Activated naive CD8-positive, alpha-beta T cell (primary cell): ENCODE results near the gene KIF12.
"Not testable (repeated sequence)": the region's sequence is repeated elsewhere in the genome, so short reads cannot be mapped to it uniquely, and the experiment has no call there.

Experiments used
- H3K27ac Mint-ChIP-seq: one replicate; pipeline ENCODE4 v1.8.0; 2021; ENCODE audit warnings: mixed read lengths
- H3K27me3 Mint-ChIP-seq: one replicate; pipeline ENCODE4 v1.8.0; 2021; ENCODE audit warnings: mixed read lengths
- H3K36me3 Mint-ChIP-seq: one replicate; pipeline ENCODE4 v1.8.0; 2021; ENCODE audit warnings: mixed read lengths
- H3K4me1 Mint-ChIP-seq: one replicate; pipeline ENCODE4 v1.8.0; 2021; ENCODE audit warnings: low read depth, mixed read lengths
- H3K4me3 Mint-ChIP-seq: one replicate; pipeline ENCODE4 v1.8.0; 2021; ENCODE audit warnings: mild to moderate bottlenecking, mixed read lengths
- H3K9me3 Mint-ChIP-seq: one replicate; pipeline ENCODE4 v1.8.0; 2021; ENCODE audit warnings: low read depth, mixed read lengths

KIF12 gene

DNA sequence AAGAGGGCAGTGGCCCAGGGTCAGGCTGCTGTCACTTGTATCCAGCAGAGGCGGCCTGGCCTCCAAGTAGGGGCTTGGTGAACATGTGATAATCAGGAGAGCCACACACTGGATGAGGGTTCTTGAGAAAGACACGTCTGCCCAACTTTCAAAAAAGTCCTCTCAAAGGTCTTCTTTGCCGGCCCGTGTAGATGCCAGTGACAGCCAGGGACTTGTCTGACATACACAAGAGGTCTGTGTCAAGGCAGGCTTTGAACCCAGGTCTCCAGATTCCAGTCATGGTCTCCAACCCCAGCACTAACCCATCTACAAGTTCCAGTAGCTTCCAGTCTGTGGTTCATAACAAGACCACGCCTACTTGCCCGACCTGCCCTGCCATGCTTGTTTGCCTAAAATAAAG lies 13.1 kb downstream of the KIF12 start:
- H3K4me3 Mint-ChIP-seq, result no peak overlapping the region
- no peaks in the 10 kb centered on the region for H3K27me3 Mint-ChIP-seq
- H3K27ac Mint-ChIP-seq, result no peak overlapping the region
- H3K4me1 Mint-ChIP-seq, result peaks cover 1% of the 10 kb centered on the region
- H3K36me3 Mint-ChIP-seq, result no peaks in the 10 kb centered on the region
- no peaks in the 10 kb centered on the region for H3K9me3 Mint-ChIP-seq

DNA sequence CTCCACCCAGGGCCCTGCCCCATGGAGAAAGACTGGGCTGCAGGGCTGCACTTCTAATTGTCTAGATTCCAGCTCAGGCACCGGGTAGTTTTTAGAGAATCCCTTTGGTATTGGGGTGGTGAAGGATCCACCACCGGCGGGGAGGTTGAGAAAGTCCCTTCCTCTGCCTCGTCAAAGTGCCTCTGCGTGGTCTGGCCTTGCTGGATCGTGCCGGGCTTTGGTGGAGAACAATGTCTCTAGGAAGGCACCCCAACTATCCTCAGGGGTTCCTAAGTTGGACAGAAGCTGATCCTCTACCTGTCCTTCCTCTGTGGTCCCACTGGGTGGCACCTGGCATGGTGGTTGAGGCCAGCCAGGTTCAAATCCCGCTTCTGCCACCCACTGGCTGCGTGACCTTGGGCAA lies 13.7 kb downstream of the KIF12 start:
- Mint-ChIP-seq H3K9me3 (no peaks in the 10 kb centered on the region), H3K4me1 (peaks cover 1% of the 10 kb centered on the region), H3K4me3 (no peak overlapping the region), H3K27ac (no peak overlapping the region), H3K36me3 (no peaks in the 10 kb centered on the region), H3K27me3 (no peaks in the 10 kb centered on the region)

DNA sequence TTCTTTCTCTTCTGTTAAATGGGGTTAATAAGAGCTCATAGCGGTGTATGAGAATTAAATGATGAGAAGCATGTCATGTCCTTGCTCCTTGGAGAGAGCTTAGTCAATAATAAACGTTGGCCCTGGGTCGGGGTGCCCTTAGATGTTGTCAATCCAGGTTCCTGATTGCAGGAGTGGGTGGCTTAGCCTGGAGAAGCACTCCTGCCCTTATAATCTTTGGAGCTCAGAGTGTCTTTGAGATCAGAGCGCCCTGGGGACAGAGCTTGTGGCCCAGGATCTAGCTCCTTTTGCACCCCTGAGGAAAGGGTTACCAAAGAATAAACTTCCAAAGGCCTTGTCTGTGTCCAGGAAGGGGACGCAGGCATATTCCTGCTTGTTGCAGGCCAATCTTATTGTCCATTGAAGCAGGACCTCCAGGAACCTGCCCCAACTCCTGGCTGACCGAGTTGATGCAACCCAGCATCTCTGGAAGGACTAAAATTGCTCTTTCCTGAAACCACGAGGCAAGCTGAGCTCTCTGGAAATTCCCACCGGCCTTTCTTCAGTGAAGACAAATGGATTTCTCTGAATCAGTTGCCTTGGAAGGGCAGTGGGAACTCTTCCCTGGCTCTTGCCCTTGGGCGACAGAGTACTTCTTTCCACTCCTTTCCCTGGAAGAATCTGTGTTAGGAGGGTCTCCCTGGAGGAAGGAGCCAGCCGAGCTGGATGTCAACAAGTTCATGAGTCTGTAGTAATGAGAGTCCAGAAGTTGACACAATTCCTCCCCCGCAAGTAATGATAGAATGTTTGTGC lies 14.6 kb downstream of the KIF12 start:
- no peaks in the 10 kb centered on the region for H3K9me3 Mint-ChIP-seq
- H3K4me1 Mint-ChIP-seq, result peaks cover 1% of the 10 kb centered on the region
- H3K27me3 Mint-ChIP-seq, result no peaks in the 10 kb centered on the region
- no peaks in the 10 kb centered on the region for H3K36me3 Mint-ChIP-seq
- no peak overlapping the region for H3K4me3 Mint-ChIP-seq
- H3K27ac Mint-ChIP-seq, result no peak overlapping the region

GRCh38 chr9:114083666-114084065 lies 15.4 kb downstream of the KIF12 start:
- H3K27me3 Mint-ChIP-seq, result no peaks in the 10 kb centered on the region
- H3K4me1 Mint-ChIP-seq, result peaks cover 1% of the 10 kb centered on the region
- H3K4me3 Mint-ChIP-seq, result no peak overlapping the region
- no peaks in the 10 kb centered on the region for H3K36me3 Mint-ChIP-seq
- no peaks in the 10 kb centered on the region for H3K9me3 Mint-ChIP-seq
- H3K27ac Mint-ChIP-seq, result no peak overlapping the region

- H3K27me3 Mint-ChIP-seq, H3K36me3 Mint-ChIP-seq, H3K4me1 Mint-ChIP-seq, H3K27ac Mint-ChIP-seq, H3K4me3 Mint-ChIP-seq, H3K9me3 Mint-ChIP-seq: not testable (repeated sequence)
Measured at GRCh38 chr9:114082763-114083412, 16.2 kb downstream of the KIF12 start.

DNA sequence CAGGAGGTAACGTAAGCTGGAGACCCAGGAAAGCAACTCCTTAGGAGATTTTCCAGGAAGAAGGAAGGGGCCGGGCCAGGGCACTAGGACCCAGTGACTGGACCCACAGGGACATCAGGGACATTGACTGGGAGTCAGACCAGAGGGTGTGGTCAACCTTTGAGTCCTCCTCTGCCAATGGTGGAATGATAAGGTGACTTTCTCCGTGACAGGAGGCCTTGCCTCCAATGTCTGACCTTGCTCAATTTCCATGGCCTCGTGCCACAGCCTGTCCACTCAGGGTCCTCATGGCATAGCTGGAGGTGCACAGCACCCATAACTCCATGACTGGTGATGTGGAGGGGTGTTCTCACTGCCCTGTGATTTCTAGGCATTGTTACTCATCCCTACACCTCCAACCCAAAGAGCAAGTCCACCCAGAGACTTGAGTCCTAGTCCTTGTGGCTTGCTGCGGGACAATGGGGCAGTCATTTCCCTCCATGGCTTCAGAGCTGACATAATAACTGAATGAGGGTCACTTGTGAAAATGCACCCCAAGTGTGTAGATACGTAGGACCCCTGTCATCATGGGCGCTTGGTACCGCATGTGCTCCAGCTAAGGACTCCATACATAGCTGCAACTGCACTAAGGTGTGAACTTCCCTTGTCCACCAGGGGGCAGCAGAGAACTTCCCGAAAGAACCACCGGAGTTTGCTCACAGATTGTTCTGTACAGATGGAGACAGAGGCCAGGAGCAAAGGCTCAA lies 16.9 kb downstream of the KIF12 start:
- no peaks in the 10 kb centered on the region for H3K36me3 Mint-ChIP-seq
- H3K9me3 Mint-ChIP-seq, result no peaks in the 10 kb centered on the region
- no peak overlapping the region for H3K27ac Mint-ChIP-seq
- H3K4me1 Mint-ChIP-seq, result peaks cover 1% of the 10 kb centered on the region
- H3K4me3 Mint-ChIP-seq, result no peak overlapping the region
- no peaks in the 10 kb centered on the region for H3K27me3 Mint-ChIP-seq

DNA sequence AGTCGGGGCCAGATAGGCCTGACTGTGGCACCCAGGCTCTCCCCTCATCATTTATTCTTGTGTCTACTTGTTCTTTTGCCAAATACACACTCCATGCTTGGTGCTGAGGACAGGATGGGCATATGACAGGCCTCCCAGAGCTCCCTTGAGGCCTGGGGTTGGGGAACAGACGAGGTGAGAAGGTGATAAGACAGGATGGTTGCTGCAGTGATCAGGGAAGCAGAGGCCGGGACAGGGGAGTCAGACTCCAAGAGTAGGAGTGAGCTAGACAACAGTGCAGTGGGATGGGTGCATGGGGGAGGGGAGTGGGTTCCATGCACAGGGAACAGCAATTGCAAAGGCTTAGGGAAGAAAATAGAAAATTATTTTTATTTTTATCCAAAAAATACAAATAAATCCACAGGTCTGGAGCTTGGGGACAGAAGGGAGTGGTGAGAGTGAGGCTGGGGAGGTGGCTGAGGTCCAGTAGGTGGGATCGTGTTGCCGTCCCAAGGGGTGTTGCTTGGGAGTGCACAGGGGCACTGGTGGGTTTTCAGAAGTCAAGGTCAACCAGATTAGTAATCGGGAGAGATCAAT lies 17.6 kb downstream of the KIF12 start:
- no peak overlapping the region for H3K27ac Mint-ChIP-seq
- H3K4me1 Mint-ChIP-seq, result peaks cover 1% of the 10 kb centered on the region
- peaks cover 1% of the 10 kb centered on the region for H3K27me3 Mint-ChIP-seq
- H3K4me3 Mint-ChIP-seq, result no peak overlapping the region
- no peaks in the 10 kb centered on the region for H3K9me3 Mint-ChIP-seq
- H3K36me3 Mint-ChIP-seq, result no peaks in the 10 kb centered on the region

- Mint-ChIP-seq H3K4me1 (peaks cover 1% of the 10 kb centered on the region), H3K9me3 (no peaks in the 10 kb centered on the region), H3K4me3 (no peak overlapping the region), H3K27me3 (peaks cover 1% of the 10 kb centered on the region), H3K36me3 (no peaks in the 10 kb centered on the region), H3K27ac (no peak overlapping the region)
Measured at GRCh38 chr9:114080773-114081440, 18.2 kb downstream of the KIF12 start.

- H3K27ac Mint-ChIP-seq, result no peak overlapping the region
- H3K4me1 Mint-ChIP-seq, result peaks cover 1% of the 10 kb centered on the region
- H3K36me3 Mint-ChIP-seq, result no peaks in the 10 kb centered on the region
- no peak overlapping the region for H3K4me3 Mint-ChIP-seq
- no peaks in the 10 kb centered on the region for H3K9me3 Mint-ChIP-seq
- peaks cover 4% of the 10 kb centered on the region for H3K27me3 Mint-ChIP-seq
Measured at GRCh38 chr9:114080195-114080772, 18.8 kb downstream of the KIF12 start.

DNA sequence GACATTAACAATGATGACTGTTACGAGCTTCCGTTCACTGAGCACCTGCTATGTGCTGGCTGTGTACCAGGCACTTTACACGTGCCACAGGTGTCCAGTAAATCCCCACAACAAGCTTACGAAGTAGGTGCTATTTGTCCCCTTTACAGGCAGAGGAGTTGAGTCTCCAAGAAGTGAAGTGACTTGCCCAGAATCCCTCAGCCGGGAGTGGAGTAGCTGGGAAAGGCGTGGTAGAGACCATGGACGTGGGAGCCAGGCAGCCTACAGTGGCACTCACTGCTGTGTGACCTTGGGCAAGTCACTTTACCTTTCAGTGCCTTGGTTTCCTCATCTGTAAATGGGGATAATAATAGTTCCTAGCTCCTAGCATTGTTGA lies 20.3 kb downstream of the KIF12 start:
- H3K27ac Mint-ChIP-seq, result no peak overlapping the region
- H3K4me3 Mint-ChIP-seq, result no peak overlapping the region
- H3K4me1 Mint-ChIP-seq, result peaks cover 1% of the 10 kb centered on the region
- H3K36me3 Mint-ChIP-seq, result no peaks in the 10 kb centered on the region
- H3K9me3 Mint-ChIP-seq, result no peaks in the 10 kb centered on the region
- peaks cover 10% of the 10 kb centered on the region for H3K27me3 Mint-ChIP-seq

GRCh38 chr9:114078021-114078780 lies 20.9 kb downstream of the KIF12 start, which contains the start of gene AMBP:
TSS of gene AMBP (minus strand) at chr9:114078300. CDS start at chr9:114078209, 91 bp downstream.
- Mint-ChIP-seq H3K9me3 (no peaks in the 10 kb centered on the region), H3K27me3 (peaks cover 10% of the 10 kb centered on the region), H3K4me1 (peaks cover 1% of the 10 kb centered on the region), H3K4me3 (no peak within 1 kb of the TSS), H3K27ac (no peak within 1 kb of the TSS), H3K36me3 (no peaks in the 10 kb centered on the region)

DNA sequence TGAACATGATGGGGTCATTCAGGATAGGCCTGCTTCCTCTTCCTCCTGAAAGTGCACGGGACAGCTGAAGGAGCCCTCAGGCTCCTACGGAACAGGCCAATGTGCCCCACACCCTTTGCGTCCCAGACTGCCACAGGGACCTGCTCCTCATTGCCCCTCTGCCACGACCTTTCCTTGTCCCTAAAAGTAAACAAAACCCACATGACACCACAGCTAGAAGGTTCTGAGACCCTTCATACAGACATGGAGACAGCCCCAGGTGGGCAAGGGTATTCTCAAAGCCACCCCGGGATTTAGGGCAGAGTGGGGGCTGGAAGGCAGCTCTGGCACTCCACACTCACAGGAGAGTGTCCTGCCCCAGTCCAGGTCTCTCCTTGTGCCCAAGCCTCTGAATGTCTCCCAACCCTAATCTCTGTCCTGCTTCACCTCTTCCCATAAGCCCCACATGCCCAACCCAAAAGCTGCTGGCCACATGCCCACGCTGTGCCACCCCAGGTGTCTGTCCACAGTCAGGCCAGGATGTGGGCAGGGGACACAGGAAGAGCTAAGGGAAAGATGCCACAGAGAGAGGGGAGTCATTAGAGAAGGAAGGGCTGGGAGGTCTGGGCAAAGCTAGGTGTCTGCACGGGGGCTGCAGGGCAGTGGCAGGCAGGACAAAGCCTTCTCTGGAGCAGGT lies 21.8 kb downstream of the KIF12 start:
- Mint-ChIP-seq H3K27me3 (peaks cover 10% of the 10 kb centered on the region), H3K4me3 (no peak overlapping the region), H3K9me3 (no peaks in the 10 kb centered on the region)

More for the DNA sequence above, 21.8 kb downstream of the KIF12 start:
- no peaks in the 10 kb centered on the region for H3K4me1 Mint-ChIP-seq
- H3K27ac Mint-ChIP-seq, result no peak overlapping the region
- H3K36me3 Mint-ChIP-seq, result no peaks in the 10 kb centered on the region
